ENCODE measurements around the gene ABCA7. TPM values are rescaled to one million over a fixed set of nuclear protein-coding genes. Genes with fewer than 3 reads are reported as not detected.

Gene ABCA7
- total and polyA plus RNA-seq, 3 donors from 2014 or later: 7.3 to 14.6 (median 12.1) TPM

DNA sequence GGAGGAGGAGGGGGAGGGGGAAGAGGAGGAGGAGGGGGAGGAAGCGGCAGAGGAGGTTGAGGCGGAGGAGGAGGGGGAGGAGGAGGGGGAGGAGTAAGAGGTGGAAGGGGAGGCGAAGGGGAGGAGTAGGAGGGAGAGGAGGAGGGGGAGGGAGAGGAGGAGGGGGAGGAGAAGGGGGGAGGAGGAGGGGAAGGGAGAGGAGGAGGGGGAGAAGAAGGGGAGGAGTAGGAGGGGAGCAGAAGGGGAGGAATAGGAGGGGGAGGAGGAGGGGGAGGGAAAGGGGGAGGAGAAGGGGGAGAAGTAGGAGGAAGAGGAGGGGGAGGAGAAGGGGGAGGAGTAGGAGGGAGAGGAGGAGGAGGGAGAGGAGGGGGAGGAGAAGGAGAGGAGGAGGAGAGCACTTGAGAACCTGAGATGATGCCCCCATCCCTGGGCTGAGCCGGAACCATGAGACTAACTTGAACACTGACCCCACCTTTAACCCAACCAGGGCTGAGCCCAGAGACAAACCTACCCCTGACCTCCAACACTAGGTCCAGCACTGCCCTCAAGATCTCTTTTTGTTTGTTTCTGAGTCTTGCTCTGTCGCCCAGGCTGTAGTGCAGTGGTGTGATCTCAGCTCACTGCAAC lies 12.6 kb downstream of the ABCA7 start:
- H3K4me3 ChIP-seq: no peak overlapping the region
- no peaks in the 10 kb centered on the region for H3K27me3 ChIP-seq
- H3K36me3 ChIP-seq (ENCODE audit: low read depth, missing control alignments): no peaks in the 10 kb centered on the region
- no peak for TF ChIP-seq POLR2A (IDR thresholded peaks at IDR 0.05)
- TF ChIP-seq, protein P1, sequence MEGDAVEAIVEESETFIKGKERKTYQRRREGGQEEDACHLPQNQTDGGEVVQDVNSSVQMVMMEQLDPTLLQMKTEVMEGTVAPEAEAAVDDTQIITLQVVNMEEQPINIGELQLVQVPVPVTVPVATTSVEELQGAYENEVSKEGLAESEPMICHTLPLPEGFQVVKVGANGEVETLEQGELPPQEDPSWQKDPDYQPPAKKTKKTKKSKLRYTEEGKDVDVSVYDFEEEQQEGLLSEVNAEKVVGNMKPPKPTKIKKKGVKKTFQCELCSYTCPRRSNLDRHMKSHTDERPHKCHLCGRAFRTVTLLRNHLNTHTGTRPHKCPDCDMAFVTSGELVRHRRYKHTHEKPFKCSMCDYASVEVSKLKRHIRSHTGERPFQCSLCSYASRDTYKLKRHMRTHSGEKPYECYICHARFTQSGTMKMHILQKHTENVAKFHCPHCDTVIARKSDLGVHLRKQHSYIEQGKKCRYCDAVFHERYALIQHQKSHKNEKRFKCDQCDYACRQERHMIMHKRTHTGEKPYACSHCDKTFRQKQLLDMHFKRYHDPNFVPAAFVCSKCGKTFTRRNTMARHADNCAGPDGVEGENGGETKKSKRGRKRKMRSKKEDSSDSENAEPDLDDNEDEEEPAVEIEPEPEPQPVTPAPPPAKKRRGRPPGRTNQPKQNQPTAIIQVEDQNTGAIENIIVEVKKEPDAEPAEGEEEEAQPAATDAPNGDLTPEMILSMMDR (IDR thresholded peaks at IDR 0.05): no peak
- intact Hi-C loops (cut with DNase I; ENCODE audit: low total_unique reads): no loop called here
- H3K9me3 ChIP-seq: no peaks in the 10 kb centered on the region
- DNase-seq: no peak
- no peak overlapping the region for H3K27ac ChIP-seq
- 74 to 89% methylated on average over 2 of the region's 5 CpGs for WGBS, 2 donors
- no peaks in the 10 kb centered on the region for H3K4me1 ChIP-seq

- TF ChIP-seq, protein P1 (IDR thresholded peaks at IDR 0.05): no peak
- TF ChIP-seq POLR2A (IDR thresholded peaks at IDR 0.05): no peak
- H3K4me1 ChIP-seq: no peaks in the 10 kb centered on the region
- intact Hi-C loops (cut with DNase I; ENCODE audit: low total_unique reads): no loop called here
- no peaks in the 10 kb centered on the region for H3K9me3 ChIP-seq
- H3K27ac ChIP-seq: no peak overlapping the region
- H3K36me3 ChIP-seq (ENCODE audit: low read depth, missing control alignments): no peaks in the 10 kb centered on the region
- no peak overlapping the region for H3K4me3 ChIP-seq
- WGBS, 2 donors: 91 to 94% methylated on average over 8 to 22 of the region's 31 CpGs
- H3K27me3 ChIP-seq: no peaks in the 10 kb centered on the region
- DNase-seq: no peak
These were observed 13.5 kb downstream of the ABCA7 start for GRCh38 chr19:1053176-1054101.

GRCh38 chr19:1054102-1055027 lies 14.5 kb downstream of the ABCA7 start:
- 90 to 94% methylated on average over 18 to 27 of the region's 28 CpGs for WGBS, 2 donors

DNA sequence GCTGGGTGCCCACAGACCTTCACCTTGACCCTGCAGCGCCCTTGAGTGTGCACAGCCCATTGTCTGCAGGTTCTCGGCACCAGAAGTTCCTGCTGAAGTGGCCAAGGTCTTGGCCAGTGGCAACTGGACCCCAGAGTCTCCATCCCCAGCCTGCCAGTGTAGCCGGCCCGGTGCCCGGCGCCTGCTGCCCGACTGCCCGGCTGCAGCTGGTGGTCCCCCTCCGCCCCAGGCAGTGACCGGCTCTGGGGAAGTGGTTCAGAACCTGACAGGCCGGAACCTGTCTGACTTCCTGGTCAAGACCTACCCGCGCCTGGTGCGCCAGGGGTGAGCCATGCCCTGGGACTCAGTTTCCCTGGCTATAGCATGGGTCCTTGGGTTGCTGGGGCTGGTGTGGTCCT lies 15.1 kb downstream of the ABCA7 start:
- H3K27me3 ChIP-seq: no peaks in the 10 kb centered on the region
- TF ChIP-seq, protein P1 (IDR thresholded peaks at IDR 0.05): no peak
- no peak for TF ChIP-seq POLR2A (IDR thresholded peaks at IDR 0.05)
- H3K4me1 ChIP-seq: no peaks in the 10 kb centered on the region
- H3K4me3 ChIP-seq: no peak overlapping the region
- intact Hi-C loops (cut with DNase I; ENCODE audit: low total_unique reads): no loop called here
- no peaks in the 10 kb centered on the region for H3K9me3 ChIP-seq
- DNase-seq: no peak
- 97 to 100% methylated on average over 3 to 14 of the region's 14 CpGs for WGBS, 2 donors
- no peaks in the 10 kb centered on the region for H3K36me3 ChIP-seq (ENCODE audit: low read depth, missing control alignments)
- H3K27ac ChIP-seq: no peak overlapping the region

More at GRCh38 chr19:1054102-1055027, 14.5 kb downstream of the ABCA7 start:
- Histone ChIP-seq H3K9me3 (no peaks in the 10 kb centered on the region), H3K27me3 (no peaks in the 10 kb centered on the region), H3K4me3 (no peak overlapping the region), H3K4me1 (no peaks in the 10 kb centered on the region), H3K27ac (no peak overlapping the region), H3K36me3 (ENCODE audit: low read depth, missing control alignments) (no peaks in the 10 kb centered on the region)
- no peak for DNase-seq
- TF ChIP-seq POLR2A (IDR thresholded peaks at IDR 0.05): no peak
- TF ChIP-seq, protein P1 (IDR thresholded peaks at IDR 0.05): no peak
- intact Hi-C loops (cut with DNase I; ENCODE audit: low total_unique reads): no loop called here

Data from testis (tissue), 3 donors.